NT2/D1 (cell line): ENCODE results near the gene PDZRN3.

Experiments
- SUZ12 ChIP-seq: IDR thresholded peaks from 2 replicates; pipeline ENCODE4 v1.6.1; 2011; ENCODE audit not compliant: insufficient read length, insufficient read depth; ENCODE audit errors: extremely low read depth
- ZNF274 ChIP-seq: IDR thresholded peaks from 2 replicates; pipeline ENCODE4 v1.6.1; 2011; ENCODE audit warnings: mild to moderate bottlenecking, low read depth, low read length

DNA sequence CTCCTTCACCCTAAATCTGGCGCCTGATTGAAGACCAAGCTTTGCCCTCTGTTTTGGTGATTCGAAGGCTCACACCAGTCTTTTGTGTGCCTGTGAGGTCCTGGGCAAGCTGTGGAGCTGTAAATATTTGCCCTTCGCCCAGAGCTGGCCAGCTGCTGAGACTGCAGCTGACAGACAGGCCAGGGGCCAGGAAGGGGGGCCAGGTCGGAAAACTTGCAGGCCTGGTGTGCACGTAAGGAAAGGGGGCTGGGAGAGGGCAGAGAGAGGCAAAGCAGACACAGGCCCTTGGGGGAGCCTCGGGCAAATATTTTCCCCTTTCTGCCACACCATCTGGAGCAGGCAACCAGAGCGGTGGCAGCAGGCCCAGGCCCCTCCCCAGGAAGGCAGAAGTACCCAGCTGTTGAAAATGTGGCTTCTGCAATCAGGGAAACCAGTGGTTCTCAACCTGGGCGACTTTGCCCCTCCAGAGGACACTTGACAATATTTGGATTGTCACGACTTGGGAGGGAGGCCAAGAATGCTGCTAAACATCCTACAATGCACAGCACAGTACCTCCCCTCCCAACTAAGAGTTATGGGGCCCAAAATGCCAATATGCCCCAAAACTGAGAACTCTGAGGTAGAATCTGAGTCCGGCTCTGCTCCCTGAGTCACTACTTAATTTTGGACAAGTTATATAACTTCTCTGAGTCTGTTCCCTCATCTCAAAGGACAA, 2.5 kb downstream of the PDZRN3 start:
- no peak for TF ChIP-seq ZNF274
- no peak for TF ChIP-seq SUZ12
